Measurements from ENCODE around the gene ARSB. TPM values are rescaled to one million over a fixed set of nuclear protein-coding genes. Genes with fewer than 3 reads are reported as not detected.

Gene ARSB
- total RNA-seq, 4 donors from 2014 or later = 1.2 to 8.8 (median 7.1) TPM

- no peak for TF ChIP-seq CTCF (IDR thresholded peaks at IDR 0.05)
- no peak for TF ChIP-seq POLR2A (IDR thresholded peaks at IDR 0.05)
- no peaks in the 10 kb centered on the region for H3K27me3 ChIP-seq
- 91 to 94% methylated on average over 5 of the region's 5 CpGs for WGBS, 2 donors
- no peak overlapping the region for H3K27ac ChIP-seq
- H3K36me3 ChIP-seq = no peaks in the 10 kb centered on the region
- H3K4me3 ChIP-seq = no peak overlapping the region
- H3K9me3 ChIP-seq = no peaks in the 10 kb centered on the region
- intact Hi-C loops (cut with DNase I) = no loop called here
- no peak for DNase-seq
- H3K4me1 ChIP-seq = peaks cover 0 to 3% (median 0%) of the 10 kb centered on the region in 3 donors
Measured at GRCh38 chr5:78777901-78778300, 207.2 kb downstream of the ARSB start.

- 90 to 100% methylated on average over 1 of the region's 1 CpG for WGBS, 2 donors
- Histone ChIP-seq H3K27ac (no peak overlapping the region), H3K27me3 (no peaks in the 10 kb centered on the region), H3K4me3 (no peak overlapping the region), H3K36me3 (no peaks in the 10 kb centered on the region), H3K4me1 (peaks cover 0 to 9% (median 3%) of the 10 kb centered on the region in 3 donors), H3K9me3 (no peaks in the 10 kb centered on the region)
- TF ChIP-seq POLR2A (IDR thresholded peaks at IDR 0.05) (no peak), CTCF (IDR thresholded peaks at IDR 0.05) (no peak)
- DNase-seq = no peak
- intact Hi-C loops (cut with DNase I) = no loop called here
Measured at GRCh38 chr5:78776637-78777036, 208.5 kb downstream of the ARSB start.

GRCh38 chr5:78773655-78774054, 211.5 kb downstream of the ARSB start:
- no peak for DNase-seq
- TF ChIP-seq POLR2A (IDR thresholded peaks at IDR 0.05) (no peak), CTCF (IDR thresholded peaks at IDR 0.05) (no peak)
- no peaks in the 10 kb centered on the region for H3K27me3 ChIP-seq
- no peak overlapping the region for H3K4me3 ChIP-seq
- intact Hi-C loops (cut with DNase I) = no loop called here
- no peak overlapping the region for H3K27ac ChIP-seq
- 68 to 75% methylated on average over 6 to 8 of the region's 8 CpGs for WGBS, 2 donors
- H3K4me1 ChIP-seq = peaks cover 0 to 15% (median under 1%) of the 10 kb centered on the region in 3 donors
- no peaks in the 10 kb centered on the region for H3K9me3 ChIP-seq
- no peaks in the 10 kb centered on the region for H3K36me3 ChIP-seq

GRCh38 chr5:78771260-78772205, 213.6 kb downstream of the ARSB start:
- 29 to 32% methylated on average over 11 to 13 of the region's 13 CpGs for WGBS, 2 donors
- Histone ChIP-seq H3K27ac (peak overlapping the region; percentile 29 to 57 (median 47)), H3K36me3 (no peaks in the 10 kb centered on the region), H3K9me3 (no peaks in the 10 kb centered on the region), H3K27me3 (no peaks in the 10 kb centered on the region), H3K4me3 (no peak overlapping the region), H3K4me1 (peaks cover 0 to 15% (median 0%) of the 10 kb centered on the region in 3 donors)
- no peak for DNase-seq
- intact Hi-C loops (cut with DNase I) = no loop called here
- TF ChIP-seq CTCF (IDR thresholded peaks at IDR 0.05) (no peak), POLR2A (IDR thresholded peaks at IDR 0.05) (no peak)

- Histone ChIP-seq H3K27me3 (no peaks in the 10 kb centered on the region), H3K4me1 (peaks cover 0 to 15% (median 0%) of the 10 kb centered on the region in 3 donors), H3K27ac (no peak overlapping the region), H3K36me3 (no peaks in the 10 kb centered on the region), H3K9me3 (no peaks in the 10 kb centered on the region), H3K4me3 (no peak overlapping the region)
- DNase-seq = no peak
- no peak for TF ChIP-seq CTCF (IDR thresholded peaks at IDR 0.05)
- no peak for TF ChIP-seq POLR2A (IDR thresholded peaks at IDR 0.05)
- intact Hi-C loops (cut with DNase I) = no loop called here
- WGBS, 2 donors = 69 to 74% methylated on average over 3 to 7 of the region's 7 CpGs
Measured at GRCh38 chr5:78768781-78769380, 216.2 kb downstream of the ARSB start.
